Sigmoid colon (tissue), 4 donors: ENCODE data around the gene DAGLA.

ENCODE experiments used
- CTCF ChIP-seq, 4 experiments: fragments of 450-650 bp in 3 of 4; fragments of 200-600 bp in 1 of 4; IDR thresholded peaks; one replicate each; pipeline ENCODE4 v1.5.1; 2016 to 2019; ENCODE audit warnings: antibody characterized with exemption in 4 of 4, mild to moderate bottlenecking in 3 of 4, moderate library complexity in 2 of 4
- POLR2A ChIP-seq, 2 donors: fragments of 450-650 bp; IDR thresholded peaks; one replicate each; pipeline ENCODE4 v1.6.1; 2016; ENCODE audit warnings: antibody characterized with exemption in 2 of 2, mild to moderate bottlenecking in 2 of 2, moderate library complexity in 2 of 2
- POLR2AphosphoS5 ChIP-seq, 4 donors: sonication (generic); formaldehyde crosslinking; IDR thresholded peaks; one replicate each; pipeline ENCODE4 v1.6.1; 2017; ENCODE audit warnings: antibody characterized with exemption in 4 of 4

- TF ChIP-seq CTCF (IDR thresholded peaks at IDR 0.05) (no peak), POLR2A (IDR thresholded peaks at IDR 0.05) (no peak), POLR2AphosphoS5 (IDR thresholded peaks at IDR 0.05) (no peak)
Observed at GRCh38 chr11:61700720-61701119, 20.5 kb downstream of the DAGLA start.
